GM23338 (cell line): ENCODE measurements around the gene B3GNT4. TPM values are rescaled to one million over a fixed set of nuclear protein-coding genes. Genes with fewer than 3 reads are reported as not detected.
A peak's percentile ranks its signal among the peaks of the same experiment; 100 is the strongest.

Source experiments
- ATAC-seq: fragments of 200-7000 bp; cut with Tn5 transposase; 3 replicates; pipeline ENCODE4 v1.9.1; 2020
- DNase-seq: peaks from one replicate; pipeline ENCODE4 v3.0.0-alpha.2; 2015; ENCODE audit warnings: low spot score
- H2AFZ ChIP-seq: fragments of 200-600 bp; sonication (generic); 2 replicates; pipeline ENCODE4 v1.8.0; 2016; ENCODE audit warnings: antibody characterized with exemption, mild to moderate bottlenecking, moderate library complexity
- H3F3A ChIP-seq: fragments of 200-600 bp; sonication (generic); replicated peaks from 2 replicates; pipeline ENCODE4 v1.8.0; 2017; ENCODE audit warnings: antibody characterized with exemption, mixed run types, low read depth
- H3K27ac ChIP-seq: fragments of 200-600 bp; sonication (generic); 2 replicates; pipeline ENCODE4 v1.6.1; 2016; ENCODE audit warnings: low read depth
- H3K27me3 ChIP-seq: fragments of 200-600 bp; sonication (generic); 2 replicates; pipeline ENCODE4 v1.8.0; 2016; ENCODE audit warnings: mild to moderate bottlenecking, mixed run types, moderate library complexity; ENCODE audit not compliant: insufficient read depth
- H3K36me3 ChIP-seq: fragments of 200-600 bp; sonication (generic); 2 replicates; pipeline ENCODE4 v1.8.0; 2016; ENCODE audit warnings: mild to moderate bottlenecking; ENCODE audit not compliant: insufficient read depth
- H3K4me1 ChIP-seq: fragments of 200-600 bp; sonication (generic); 2 replicates; pipeline ENCODE4 v1.8.0; 2016; ENCODE audit warnings: mild to moderate bottlenecking, moderate library complexity; ENCODE audit not compliant: insufficient read depth
- H3K4me2 ChIP-seq: fragments of 200-600 bp; sonication (generic); 2 replicates; pipeline ENCODE4 v1.7.1; 2017; ENCODE audit warnings: mixed run types
- H3K4me3 ChIP-seq: fragments of 200-600 bp; sonication (generic); 2 replicates; pipeline ENCODE4 v1.6.1; 2016; ENCODE audit warnings: mixed run types
- H3K79me2 ChIP-seq: fragments of 200-600 bp; sonication (generic); replicated peaks from 2 replicates; pipeline ENCODE4 v1.8.0; 2017; ENCODE audit warnings: mild to moderate bottlenecking; ENCODE audit not compliant: insufficient read depth
- H3K9me2 ChIP-seq: fragments of 200-600 bp; sonication (generic); 2 replicates; pipeline ENCODE4 v1.8.0; 2017; ENCODE audit not compliant: insufficient read depth
- H4K20me1 ChIP-seq: fragments of 200-600 bp; sonication (generic); replicated peaks from 2 replicates; pipeline ENCODE4 v1.8.0; 2017; ENCODE audit warnings: mild to moderate bottlenecking; ENCODE audit not compliant: insufficient read depth
- H3K27ac Mint-ChIP-seq: 2 replicates; pipeline ENCODE4 v1.8.0; 2020; ENCODE audit warnings: inconsistent platforms, mild to moderate bottlenecking, moderate library complexity, mixed read lengths
- H3K27me3 Mint-ChIP-seq: 3 replicates; pipeline ENCODE4 v1.8.0; 2022; ENCODE audit warnings: low read depth, mild to moderate bottlenecking, moderate library complexity, mixed read lengths, inconsistent platforms; ENCODE audit not compliant: insufficient read depth, poor library complexity
- H3K36me3 Mint-ChIP-seq: 3 replicates; pipeline ENCODE4 v1.8.0; 2021; ENCODE audit warnings: low read depth, mild to moderate bottlenecking, inconsistent platforms, moderate library complexity, mixed read lengths
- H3K4me1 Mint-ChIP-seq: 3 replicates; pipeline ENCODE4 v1.8.0; 2020; ENCODE audit warnings: mild to moderate bottlenecking, inconsistent platforms, mixed read lengths
- H3K4me3 Mint-ChIP-seq: 3 replicates; pipeline ENCODE4 v1.8.0; 2021; ENCODE audit warnings: moderate library complexity, mild to moderate bottlenecking, inconsistent platforms, mixed read lengths
- H3K9me3 Mint-ChIP-seq: 3 replicates; pipeline ENCODE4 v1.8.0; 2020; ENCODE audit warnings: moderate library complexity, mild to moderate bottlenecking, inconsistent platforms, mixed read lengths
- CREB1 ChIP-seq: fragments of 250-450 bp; sonication (Bioruptor Pico); IDR thresholded peaks from 2 replicates; pipeline ENCODE4 v1.5.0; 2020; ENCODE audit warnings: low read depth, mild to moderate bottlenecking, moderate library complexity
- CTCF ChIP-seq, 2 experiments: fragments of 200-600 bp in 1 of 2; sonication (generic) in 1 of 2; conservative IDR thresholded peaks; 2 replicates each; pipeline versions ENCODE4 v1.5.1 to v1.6.1; 2016 to 2017; ENCODE audit warnings: antibody characterized with exemption in 2 of 2, low read depth in 2 of 2, mild to moderate bottlenecking in 2 of 2, moderate library complexity in 1 of 2
- ETS1 ChIP-seq: IDR thresholded peaks from 2 replicates; pipeline ENCODE4 v1.6.1; 2016; ENCODE audit warnings: antibody characterized with exemption
- EZH2 ChIP-seq: fragments of 200-600 bp; sonication (generic); IDR thresholded peaks from one replicate; pipeline ENCODE4 v1.8.0; 2017; ENCODE audit warnings: antibody characterized with exemption, mild to moderate bottlenecking, low read depth; ENCODE audit not compliant: unreplicated experiment
- EZH2phosphoT487 ChIP-seq: fragments of 200-600 bp; sonication (generic); IDR thresholded peaks from one replicate; pipeline ENCODE4 v1.8.1; 2018; ENCODE audit warnings: antibody characterized with exemption; ENCODE audit not compliant: unreplicated experiment
- NANOG ChIP-seq: IDR thresholded peaks from 2 replicates; pipeline ENCODE4 v1.6.1; 2016; ENCODE audit warnings: antibody characterized with exemption, borderline replicate concordance
- POLR2AphosphoS5 ChIP-seq: IDR thresholded peaks from 2 replicates; pipeline ENCODE4 v1.6.1; 2016; ENCODE audit warnings: antibody characterized with exemption, low read depth
- REST ChIP-seq: IDR thresholded peaks from one replicate; pipeline ENCODE4 v1.6.1; 2018; ENCODE audit warnings: antibody characterized with exemption; ENCODE audit not compliant: unreplicated experiment
- STAT1 ChIP-seq: IDR thresholded peaks from one replicate; pipeline ENCODE4 v1.6.1; 2016; ENCODE audit warnings: antibody characterized with exemption; ENCODE audit not compliant: unreplicated experiment
- ZNF114 ChIP-seq: fragments of 250-450 bp; sonication (Bioruptor Pico); IDR thresholded peaks from 2 replicates; pipeline ENCODE4 v1.5.0; 2020; ENCODE audit warnings: mild to moderate bottlenecking, moderate library complexity
- ZNF331 ChIP-seq: fragments of 250-450 bp; sonication (Bioruptor Pico); IDR thresholded peaks from 2 replicates; pipeline ENCODE4 v1.5.0; 2020; ENCODE audit warnings: low read depth, mild to moderate bottlenecking, moderate library complexity
- polyA plus RNA-seq: library from polyadenylated mRNA; unstranded; fragments of >200 nt; fragmentation: Nextera tagmentation; extraction: Ambion mirVana; gene quantifications from 2 replicates; pipeline ENCODE4 v1.2.1, GENCODE V29; 2016
- total RNA-seq: library from RNA; depleted of rRNA; stranded (reverse); fragments of >200 nt; shearing (Covaris generic); gene quantifications from 2 replicates; pipeline ENCODE4 v1.2.3, GENCODE V29; 2014

The B3GNT4 gene
- total and polyA plus RNA-seq, 2 experiments from 2014 or later: 0.80 to 1.8 TPM

- no peak for TF ChIP-seq EZH2phosphoT487
Measured at GRCh38 chr12:122172262-122172939, 31.1 kb upstream of the B3GNT4 start (continued).

- Histone ChIP-seq H4K20me1 (no peaks in the 10 kb centered on the region), H3K36me3 (no peaks in the 10 kb centered on the region), H2AFZ (0 out of 2 replicates have a peak within 1 kb of the TSS, but pooled peaks have one; percentile 10), H3K79me2 (no peaks in the 10 kb centered on the region), H3K9me2 (no peaks in the 10 kb centered on the region), H3K27ac (no peak within 1 kb of the TSS), H3K4me3 (no peak within 1 kb of the TSS), H3K4me2 (no peak within 1 kb of the TSS), H3K4me1 (no peaks in the 10 kb centered on the region), H3K27me3 (no peaks in the 10 kb centered on the region), H3F3A (no peaks in the 10 kb centered on the region)
- no peaks in the 10 kb centered on the region for H3K36me3 Mint-ChIP-seq
- H3K27me3 Mint-ChIP-seq: peaks cover 6% of the 10 kb centered on the region
- DNase-seq (no peak), ATAC-seq (no peak)
- H3K4me1 Mint-ChIP-seq: no peaks in the 10 kb centered on the region
- no peak within 1 kb of the TSS for H3K27ac Mint-ChIP-seq
- no peaks in the 10 kb centered on the region for H3K9me3 Mint-ChIP-seq
- no peak within 1 kb of the TSS for H3K4me3 Mint-ChIP-seq
- TF ChIP-seq NANOG: no peak
- TF ChIP-seq POLR2AphosphoS5: no peak
- TF ChIP-seq STAT1: no peak
- TF ChIP-seq CTCF (conservative IDR thresholded peaks at IDR 0.05; ENCODE audit: low read depth in 2 of 2): no peak
- no peak for TF ChIP-seq EZH2
- no peak for TF ChIP-seq EZH2phosphoT487
- no peak for TF ChIP-seq CREB1 (CRISPR knock-in tag)
- no peak for TF ChIP-seq REST
- TF ChIP-seq ETS1: no peak
- TF ChIP-seq ZNF114 (CRISPR knock-in tag): no peak
- no peak for TF ChIP-seq ZNF331
Measured at GRCh38 chr12:122174155-122174845, 29.2 kb upstream of the B3GNT4 start, which contains the start of gene IL31. Gene IL31 (minus strand): TSS chr12:122174221. CDS start chr12:122174172, 49 bp downstream.
